NCI-H2196 treated with DMSO at 0.1 percent for 48 hours (cell line): ENCODE data around the gene USP49.
A peak's percentile ranks its signal among the peaks of the same experiment; 100 is the strongest.

Experiments used
- DNase-seq: peaks from one replicate; lab custom pipeline; 2025; ENCODE audit not compliant: unreplicated experiment; lab: John Stamatoyannopoulos, UW

USP49 gene

DNA sequence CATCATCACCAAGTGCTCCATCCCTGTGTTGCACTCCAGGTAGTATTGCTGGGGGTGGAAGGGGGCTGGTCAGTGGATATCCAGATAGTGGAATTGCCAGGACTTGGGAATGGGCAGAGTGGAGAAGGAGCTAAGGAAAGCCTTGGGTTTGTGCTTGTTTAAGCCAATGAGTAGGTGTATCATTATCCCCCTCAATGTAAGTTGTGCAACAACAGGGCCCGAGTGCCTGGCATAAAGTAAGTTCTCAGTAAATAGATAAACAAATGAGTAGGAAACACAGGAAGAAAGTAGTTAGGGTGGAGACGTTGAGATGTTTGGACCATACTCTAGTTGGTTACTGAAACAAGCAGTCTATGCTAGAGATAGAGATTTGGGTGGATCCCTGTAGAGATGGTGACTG, 36.6 kb upstream of the USP49 start:
- no peak for DNase-seq

DNA sequence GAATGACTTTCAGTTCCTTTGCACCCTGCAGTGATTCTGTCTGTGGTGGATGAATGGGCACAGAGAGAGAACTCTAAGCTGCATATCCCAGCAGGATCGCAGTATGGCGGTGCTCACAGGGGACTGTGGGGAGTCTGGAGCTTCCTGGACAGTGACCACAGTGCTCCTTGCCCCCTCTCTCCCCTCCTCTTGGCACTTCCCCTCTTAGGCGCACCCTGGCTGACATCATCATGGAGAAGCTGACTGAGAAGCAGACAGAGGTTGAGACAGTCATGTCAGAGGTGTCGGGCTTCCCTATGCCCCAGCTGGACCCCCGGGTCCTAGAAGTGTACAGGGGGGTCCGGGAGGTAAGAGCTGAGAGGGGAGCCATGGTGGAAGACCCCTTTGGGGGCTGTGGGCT, 34.7 kb upstream of the USP49 start:
- DNase-seq = no peak

DNA sequence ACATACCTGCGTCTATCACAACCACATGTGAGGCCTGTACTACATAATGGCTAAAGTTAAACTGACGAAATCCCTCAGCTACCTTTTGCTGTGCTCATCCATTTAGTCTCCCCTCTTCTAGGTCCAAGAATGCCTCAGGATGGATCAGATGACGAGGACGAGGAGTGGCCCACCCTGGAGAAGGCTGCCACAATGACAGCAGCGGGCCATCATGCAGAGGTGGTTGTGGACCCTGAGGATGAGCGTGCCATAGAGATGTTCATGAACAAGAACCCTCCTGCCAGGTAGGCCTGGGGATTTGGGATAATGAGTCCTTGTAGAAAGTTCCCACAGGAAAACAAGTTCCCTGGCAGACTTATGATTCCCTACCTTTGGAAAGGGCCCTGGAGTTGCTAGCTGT, 32.1 kb upstream of the USP49 start:
- DNase-seq = no peak

DNA sequence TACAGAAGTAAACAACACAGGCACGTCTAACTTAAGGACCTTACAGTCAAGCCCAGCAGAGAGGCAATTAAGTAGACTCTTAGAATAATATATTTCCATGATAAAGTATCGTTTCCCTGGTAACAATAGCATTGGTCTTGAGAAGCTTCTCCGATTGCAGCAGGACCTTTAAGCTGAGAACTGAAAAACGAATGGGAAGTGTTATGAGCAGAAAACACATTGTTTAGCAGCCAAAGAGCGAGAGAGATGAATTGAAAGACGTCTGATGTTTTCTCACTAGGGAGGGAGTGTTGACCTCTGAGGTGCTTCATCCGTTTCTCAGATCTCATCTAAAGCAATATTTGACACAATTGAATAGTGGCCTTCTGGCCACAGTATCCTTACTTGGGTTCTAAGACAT, 27.0 kb upstream of the USP49 start:
- DNase-seq = no peak

DNA sequence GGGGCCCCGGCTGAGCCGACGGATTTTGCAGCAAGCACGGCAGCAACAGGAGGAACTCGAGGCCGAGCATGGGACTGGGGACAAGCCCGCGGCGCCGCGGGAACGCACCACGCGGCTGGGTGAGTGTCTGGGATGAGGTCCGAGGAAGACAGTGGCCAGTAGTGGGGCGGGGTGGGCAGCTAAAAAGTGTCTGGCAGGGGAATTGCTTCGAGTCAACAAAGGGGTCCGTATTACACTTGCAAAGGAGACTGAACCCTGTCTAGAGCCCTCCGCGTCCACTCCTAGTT, 26.5 kb upstream of the USP49 start:
- no peak for DNase-seq

DNA sequence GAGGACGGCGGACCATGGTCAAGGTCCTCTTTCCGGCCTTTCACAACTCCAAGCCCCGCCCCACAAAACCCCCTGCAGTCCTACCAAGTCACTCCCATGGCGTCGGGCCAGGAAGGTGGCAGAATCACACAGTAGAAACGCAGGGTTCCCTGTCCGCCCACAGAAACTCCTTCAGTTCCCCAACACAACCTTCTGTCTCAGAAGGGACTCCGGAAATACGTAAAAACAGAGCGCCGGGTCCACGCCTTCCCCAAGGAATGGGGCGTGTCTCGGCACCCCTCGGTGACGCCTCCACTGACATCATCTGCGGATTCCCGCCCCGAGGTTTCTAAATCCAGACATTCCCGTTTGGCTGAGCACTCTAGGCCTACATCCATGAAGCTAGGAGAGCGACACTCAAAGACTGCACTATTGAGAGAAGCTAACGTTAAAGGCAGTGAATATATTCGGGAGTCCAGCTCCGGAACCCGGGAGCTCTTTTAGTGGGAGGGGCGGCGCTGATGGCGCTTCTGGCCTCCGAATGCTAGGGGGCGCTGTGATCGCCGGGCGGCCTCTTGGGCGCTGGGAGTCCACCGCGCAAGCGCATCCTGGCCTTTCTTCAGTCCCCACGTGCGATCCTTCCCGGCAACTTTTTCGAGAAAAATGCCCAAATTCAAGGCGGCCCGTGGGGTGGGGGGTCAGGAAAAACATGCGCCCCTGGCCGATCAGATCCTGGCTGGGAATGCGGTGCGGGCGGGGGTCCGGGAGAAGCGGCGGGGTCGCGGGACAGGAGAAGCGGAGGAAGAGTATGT, 25.9 kb upstream of the USP49 start, which contains the start of the genes BYSL and MED20:
BYSL (plus strand) TSS at position 579 of the 791 bp plus-strand sequence; CDS start at position 643, 64 bp downstream.
MED20 (minus strand) TSS at position 219 of the 791 bp plus-strand sequence; CDS start at position 98, 121 bp downstream.
- peak; percentile 82 for DNase-seq

DNA sequence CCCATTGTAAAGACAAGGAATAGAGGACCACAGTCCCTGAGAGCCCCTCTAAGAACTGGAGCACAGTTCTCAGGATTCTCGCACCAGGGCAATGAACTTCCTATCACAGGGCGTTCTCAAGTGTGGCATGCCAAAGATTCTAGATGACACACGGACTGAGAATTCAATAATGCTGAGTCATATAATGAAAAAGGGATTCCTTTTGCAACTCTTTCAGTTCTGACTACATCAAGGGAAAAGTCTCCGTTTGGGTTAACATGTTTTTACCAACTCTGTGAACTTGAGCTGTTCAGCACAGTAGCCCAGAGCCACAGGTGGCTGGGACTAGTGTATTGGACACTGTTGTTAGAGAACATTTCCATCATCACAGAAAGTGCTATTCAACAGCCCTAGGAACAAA, 22.4 kb upstream of the USP49 start:
- DNase-seq = no peak

DNA sequence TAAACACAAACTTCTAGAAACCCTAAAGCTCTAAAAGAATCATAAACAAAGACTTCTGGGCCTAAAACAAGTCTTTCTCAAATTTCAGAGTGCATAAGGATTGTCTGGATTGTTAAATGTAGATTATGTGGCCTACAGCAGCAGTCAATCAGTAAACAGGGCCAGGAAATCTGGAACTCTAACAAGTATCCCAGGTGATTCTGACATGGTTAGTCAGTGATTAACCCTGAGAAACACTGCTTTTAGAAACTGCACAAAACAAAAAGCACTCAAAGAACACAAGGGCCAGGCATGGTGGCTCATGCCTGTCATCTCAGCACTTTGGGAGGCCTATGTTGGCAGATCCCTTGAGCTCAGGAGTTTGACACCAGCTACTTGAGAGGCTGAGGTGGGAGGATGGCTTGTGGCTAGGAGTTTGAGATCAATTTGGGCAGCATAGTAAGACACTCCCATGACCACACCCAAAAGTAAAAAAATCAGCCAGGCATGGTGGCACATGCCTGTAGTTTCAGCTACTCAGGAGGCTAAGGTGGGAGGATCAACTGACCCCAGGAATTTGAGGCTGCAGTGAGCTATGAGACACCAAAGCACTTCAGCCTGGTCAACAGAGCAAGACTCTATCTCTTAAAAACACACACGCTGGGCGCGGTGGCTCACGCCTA, 19.8 kb upstream of the USP49 start:
- DNase-seq = no peak

DNA sequence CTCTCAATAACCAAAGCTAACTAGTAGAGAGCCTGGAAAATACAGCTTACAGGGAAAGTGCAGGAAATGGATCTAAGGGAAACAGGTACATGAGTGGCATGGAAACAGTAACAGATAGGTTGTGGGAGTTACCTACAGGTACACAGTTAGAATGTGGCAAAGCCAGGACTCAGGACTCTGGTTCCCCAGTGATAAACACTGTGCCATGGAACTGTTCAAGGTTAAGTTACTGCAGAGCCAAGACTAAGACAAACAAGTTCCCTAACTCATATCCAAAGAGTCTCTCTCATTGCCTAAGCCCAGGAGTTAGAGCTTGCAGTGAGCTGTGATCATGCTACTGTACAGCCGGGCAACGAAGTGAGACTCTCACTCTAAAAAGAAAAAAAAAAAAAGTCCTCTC, 19.2 kb upstream of the USP49 start:
- no peak for DNase-seq

DNA sequence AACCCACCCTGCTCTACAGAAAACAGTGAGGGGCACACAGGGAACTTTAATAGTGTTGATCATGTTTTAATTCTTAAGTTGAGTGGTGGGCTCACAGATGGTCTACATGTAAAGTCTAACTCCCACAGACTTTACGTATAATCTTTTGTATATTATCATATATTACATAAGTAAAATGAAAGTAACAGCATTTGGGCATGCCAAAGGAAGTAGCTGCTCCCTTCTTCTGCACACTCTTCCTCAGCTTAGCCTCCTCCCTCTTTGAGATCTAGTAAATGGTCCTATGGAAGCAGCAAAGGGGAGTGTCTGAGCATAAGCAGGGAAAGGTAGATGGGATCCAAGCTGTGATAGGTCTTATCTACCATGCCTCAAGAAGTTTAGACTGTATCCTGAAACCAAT, 14.6 kb upstream of the USP49 start:
- DNase-seq = no peak

DNA sequence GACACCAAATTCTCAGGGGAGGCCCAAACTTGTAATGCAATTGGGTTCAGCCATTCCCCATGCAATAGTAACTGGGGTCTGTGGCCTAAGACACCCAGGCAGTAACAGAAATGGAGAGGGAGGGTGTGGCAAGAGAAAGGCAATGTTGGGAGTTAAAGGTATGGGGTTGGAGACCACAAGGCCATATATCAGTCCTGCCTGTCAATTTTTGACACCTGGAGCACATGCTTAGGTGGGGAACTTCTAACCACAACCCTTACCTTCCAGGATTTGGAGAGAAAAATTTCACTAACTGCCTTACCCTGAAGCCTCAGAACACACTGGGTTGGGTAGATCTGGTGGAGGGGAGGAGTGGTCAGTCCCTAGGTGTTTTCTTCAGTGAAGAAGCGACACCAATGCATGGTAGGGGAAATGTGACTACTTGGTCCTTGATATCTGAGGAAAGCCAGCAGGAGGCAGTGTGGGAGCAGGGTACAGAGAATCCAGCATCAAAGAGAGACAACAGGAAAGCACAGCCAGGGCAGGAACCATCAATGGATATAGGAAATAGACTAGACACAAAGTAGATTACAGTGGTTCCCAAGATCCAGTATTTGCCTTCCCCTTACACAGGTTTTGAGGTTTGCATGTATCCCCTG, 6.8 kb upstream of the USP49 start:
- DNase-seq = no peak

DNA sequence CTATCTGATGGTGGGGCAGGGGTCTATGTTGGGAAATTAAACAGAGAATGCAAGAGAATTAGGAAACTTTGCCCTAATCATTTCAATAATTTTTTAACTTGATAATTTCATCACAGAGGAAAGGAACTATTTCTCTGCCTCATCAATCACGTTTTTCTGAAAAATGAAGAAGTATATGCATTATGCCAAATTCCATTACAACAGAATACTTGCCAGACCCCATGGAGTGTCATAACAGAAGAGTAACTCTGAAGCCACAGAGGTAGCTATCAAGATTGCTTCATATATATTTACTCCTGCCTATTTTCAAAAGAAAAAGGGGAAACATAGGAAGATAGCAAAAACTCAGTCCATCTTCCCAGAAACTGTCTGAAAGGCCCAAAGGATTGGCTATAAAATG, 5.7 kb upstream of the USP49 start:
- DNase-seq = no peak

DNA sequence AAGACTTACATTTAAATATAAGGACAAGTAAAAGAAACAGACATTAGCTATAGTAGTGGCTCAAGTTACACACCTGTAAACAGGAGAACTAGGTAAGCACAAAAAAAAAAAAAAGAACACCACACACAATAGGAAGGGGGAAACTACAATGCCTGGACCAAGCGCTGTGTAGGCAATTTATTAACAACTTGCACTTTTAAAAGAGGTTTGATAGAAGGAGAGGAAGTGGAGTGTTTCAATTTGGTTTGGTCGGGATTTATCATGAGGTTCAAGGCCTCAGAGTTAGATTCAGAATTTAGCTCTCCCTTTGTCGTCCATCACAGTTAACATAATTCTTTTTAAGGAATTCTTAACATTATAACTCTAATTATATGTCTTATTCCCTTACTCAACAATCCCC, 1.1 kb upstream of the USP49 start:
- DNase-seq = no peak

DNA sequence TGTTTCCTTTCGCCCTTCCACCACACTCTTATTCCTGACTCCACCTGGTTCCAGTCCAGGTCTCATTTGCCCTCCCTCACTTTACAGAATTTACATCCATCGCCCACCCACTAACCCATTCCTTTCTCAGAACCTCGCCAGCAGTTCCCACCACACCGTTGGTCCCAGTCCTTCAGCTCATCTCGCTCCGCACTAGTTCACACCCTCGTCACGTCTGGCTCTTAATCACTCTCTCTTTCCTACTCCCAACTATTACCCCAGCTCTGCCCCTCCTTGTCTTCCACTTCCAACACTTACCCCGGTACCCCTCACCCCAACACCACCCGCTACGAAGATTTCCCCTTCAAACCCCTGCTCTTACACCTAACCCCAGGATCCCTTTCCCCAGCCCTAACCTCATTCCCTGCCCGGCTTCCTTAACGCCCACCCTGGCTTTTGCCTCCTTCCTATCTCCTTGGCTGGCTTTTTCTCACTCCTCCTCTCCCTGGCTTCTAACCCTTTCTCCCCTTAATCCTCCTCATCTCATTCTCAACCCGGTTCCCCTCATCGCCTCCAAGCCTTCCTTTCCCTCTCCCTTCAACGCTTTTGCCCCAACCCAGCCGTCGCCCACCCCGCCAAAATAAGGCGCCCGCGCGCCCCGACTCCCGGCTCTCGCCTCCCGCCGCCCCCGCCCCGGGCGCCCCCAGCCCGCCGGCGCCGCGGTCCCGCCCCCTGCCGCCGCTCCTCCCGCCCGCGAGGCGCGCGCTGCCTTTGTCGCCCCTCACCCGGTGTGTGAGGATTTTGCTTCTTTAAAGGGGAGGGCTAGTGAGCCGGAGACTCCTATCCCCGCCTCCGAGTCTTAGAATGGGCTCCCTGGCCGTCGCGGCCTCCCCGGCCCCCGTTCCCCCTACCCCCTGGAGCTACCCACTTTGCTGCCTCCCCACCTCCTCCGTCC, 542 bp downstream of the USP49 start:
- DNase-seq = no peak

DNA sequence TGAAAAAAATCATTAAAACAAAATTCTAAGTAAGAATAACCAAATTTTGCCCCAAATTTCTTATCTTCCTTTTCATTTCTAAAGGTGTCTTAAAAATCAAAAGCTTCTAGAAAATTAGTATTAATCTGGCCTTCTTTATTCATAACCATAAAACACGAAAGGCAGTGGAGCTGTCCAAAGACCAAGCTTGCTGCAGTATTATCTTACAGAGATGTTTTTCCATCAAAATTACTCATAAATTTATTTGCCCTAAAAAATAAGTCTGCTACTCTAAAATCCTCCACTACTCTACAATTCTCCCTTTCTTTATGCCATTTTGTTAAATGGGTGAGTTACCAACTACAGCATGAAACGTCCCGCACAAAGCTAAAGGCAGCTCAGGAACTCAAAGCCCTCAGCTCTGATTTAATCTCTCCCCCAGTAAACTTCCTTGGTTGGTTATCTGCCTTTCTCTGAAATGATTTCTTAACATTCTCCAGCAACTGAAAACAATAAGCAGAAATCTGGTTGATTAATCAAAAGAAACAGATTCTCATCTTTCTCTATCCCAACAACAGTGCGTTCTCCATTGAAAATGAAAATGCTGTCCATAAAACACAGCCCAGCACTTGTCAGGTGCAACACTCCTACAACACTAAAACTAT, 2.1 kb downstream of the USP49 start:
- DNase-seq = no peak

DNA sequence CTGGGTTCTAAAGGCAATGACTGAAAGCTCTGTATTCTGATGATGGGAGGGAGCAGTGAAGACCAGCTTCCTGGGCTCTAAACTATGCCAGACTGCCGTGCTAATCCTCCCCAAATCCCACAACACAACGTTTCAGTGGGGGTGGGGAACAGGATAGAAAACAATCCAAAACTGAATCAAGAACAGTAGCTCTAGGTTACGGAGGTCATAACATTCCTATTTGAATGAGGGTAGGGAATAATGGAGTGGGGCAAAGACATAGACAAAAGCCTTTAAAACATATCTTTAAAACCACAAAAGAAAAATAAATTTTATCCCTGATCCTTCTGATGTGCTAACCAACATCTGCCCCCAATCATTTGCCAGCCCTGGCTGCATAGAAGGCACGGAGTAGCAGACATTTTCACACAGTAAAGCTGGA, 7.8 kb downstream of the USP49 start:
- DNase-seq = no peak

DNA sequence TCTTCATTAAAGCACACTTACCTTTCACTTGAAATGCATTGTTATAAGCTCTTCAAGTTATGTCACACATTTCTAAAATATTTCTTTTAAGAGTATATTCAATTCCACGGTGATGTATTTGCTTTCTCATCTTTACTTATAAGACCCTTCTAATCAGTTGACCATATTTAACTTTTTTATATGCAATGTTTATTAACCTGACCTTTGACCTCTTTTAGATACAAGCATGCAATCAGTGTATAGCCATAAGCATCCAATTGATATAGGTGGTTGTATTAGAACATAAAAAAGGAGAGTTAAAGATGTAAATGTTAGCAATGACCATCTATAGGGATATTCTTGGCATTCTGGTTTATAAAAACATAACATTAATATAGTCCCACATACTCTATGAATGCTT, 9.2 kb downstream of the USP49 start:
- no peak for DNase-seq

DNA sequence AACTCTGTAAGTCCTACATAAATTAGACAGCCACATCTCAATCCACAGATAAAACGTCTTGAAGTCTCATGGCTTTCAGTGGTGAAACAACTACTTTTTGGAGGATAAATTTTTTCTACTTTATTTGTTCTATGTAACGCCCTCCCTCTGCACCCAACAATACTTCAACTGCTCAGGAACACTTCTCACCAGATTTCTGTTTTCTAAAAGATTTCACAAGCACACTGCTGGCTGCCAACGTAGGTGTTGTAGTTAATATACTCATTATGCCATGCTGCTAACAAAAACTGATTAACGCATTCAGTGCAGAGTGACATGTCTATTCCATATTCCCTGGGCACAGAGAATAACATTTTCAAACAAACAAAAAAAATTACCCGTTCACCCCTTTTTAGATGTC, 10.2 kb downstream of the USP49 start:
- no peak for DNase-seq

DNA sequence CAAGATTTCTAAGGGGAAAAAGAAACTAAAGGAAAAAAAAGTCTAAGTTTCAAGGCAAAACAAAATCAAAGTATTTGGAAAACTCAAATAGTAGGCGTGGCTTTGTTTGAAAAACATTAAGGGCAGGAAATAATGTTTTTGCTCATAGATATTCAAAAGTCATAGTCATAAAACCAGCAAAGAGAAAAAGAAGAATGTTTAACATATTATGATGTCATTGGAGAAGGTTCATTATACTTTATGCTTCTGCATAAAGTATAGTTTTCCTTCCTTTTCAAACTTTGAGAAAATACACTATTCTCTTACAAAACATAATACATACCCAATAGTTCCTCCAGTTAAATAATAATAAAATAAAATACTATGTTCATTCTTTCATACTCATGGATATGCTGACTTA, 13.7 kb downstream of the USP49 start:
- no peak for DNase-seq

DNA sequence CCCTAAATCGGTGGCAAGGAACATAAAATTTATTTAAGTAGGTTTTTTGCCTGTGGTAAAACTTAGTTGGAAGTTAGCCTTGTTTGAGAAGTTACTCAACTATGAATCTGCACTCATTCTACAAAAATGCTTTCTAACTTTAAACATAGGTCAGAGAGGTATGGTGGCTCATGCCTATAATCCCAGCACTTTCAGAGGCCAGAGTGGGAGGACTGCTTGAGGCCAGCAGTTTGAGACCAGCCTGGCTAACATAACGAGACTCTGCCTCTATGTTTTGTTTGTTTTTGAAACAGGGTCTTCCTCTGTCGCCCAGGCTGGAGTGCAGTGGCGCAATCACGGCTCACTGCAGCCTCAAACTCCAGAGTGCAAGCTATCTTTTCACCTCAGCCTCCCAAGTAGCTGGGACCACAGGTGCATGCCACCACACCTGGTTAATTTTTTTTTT, 16.2 kb downstream of the USP49 start:
- DNase-seq = no peak

DNA sequence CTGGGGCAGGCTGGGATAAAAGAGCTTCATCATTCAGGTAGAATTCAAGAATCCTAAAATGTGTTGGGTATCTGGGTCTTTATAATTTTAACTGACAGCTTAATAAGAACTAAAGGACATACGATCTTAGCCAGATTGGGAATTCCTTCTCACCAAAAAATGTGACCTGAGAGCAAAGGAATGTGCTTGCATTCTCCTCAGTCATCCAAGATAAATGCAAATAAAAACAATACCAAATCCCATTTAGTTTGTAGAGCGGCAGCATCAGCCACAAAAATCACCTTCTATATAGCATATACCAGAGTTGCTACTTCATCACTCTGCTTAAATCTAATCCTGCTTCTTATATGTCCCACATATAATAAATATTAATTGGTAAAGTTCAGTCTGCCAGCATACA, 16.9 kb downstream of the USP49 start:
- no peak for DNase-seq
